HepG2 (cell line): Measurements from ENCODE around the gene MAPK4. TPM values are rescaled to one million over a fixed set of nuclear protein-coding genes. Genes with fewer than 3 reads are reported as not detected.
A peak's percentile ranks its signal among the peaks of the same experiment; 100 is the strongest.

Experiments used
- ATF1 ChIP-seq: IDR thresholded peaks from 2 replicates; pipeline ENCODE4 v1.6.1; 2016; ENCODE audit warnings: mild to moderate bottlenecking, control low read depth
- CENPT ChIP-seq: sonication (generic); formaldehyde crosslinking; IDR thresholded peaks from 2 replicates; pipeline ENCODE4 v1.8.0; 2022; ENCODE audit warnings: low read depth, mild to moderate bottlenecking, moderate library complexity, missing genetic modification reagents
- CREB3 ChIP-seq: sonication (generic); formaldehyde crosslinking; IDR thresholded peaks from 2 replicates; pipeline ENCODE4 v1.5.0; 2020; ENCODE audit warnings: missing genetic modification reagents
- FOSL2 ChIP-seq: sonication (generic); formaldehyde crosslinking; IDR thresholded peaks from 2 replicates; pipeline ENCODE4 v1.4.0; 2020; ENCODE audit warnings: missing genetic modification reagents
- GFI1 ChIP-seq: sonication (generic); formaldehyde crosslinking; IDR thresholded peaks from 2 replicates; pipeline ENCODE4 v1.5.0; 2020; ENCODE audit warnings: missing genetic modification reagents, mild to moderate bottlenecking, borderline replicate concordance
- IKZF1 ChIP-seq: fragments of 450-650 bp; IDR thresholded peaks from 2 replicates; pipeline ENCODE4 v1.7.1; 2016
- KAT2B ChIP-seq: fragments of 150-350 bp; IDR thresholded peaks from 2 replicates; pipeline ENCODE4 v1.6.1; 2014; ENCODE audit warnings: low read depth, low read length, borderline replicate concordance
- MED8 ChIP-seq: sonication (generic); formaldehyde crosslinking; IDR thresholded peaks from 2 replicates; pipeline ENCODE4 v1.8.1; 2023; ENCODE audit warnings: mild to moderate bottlenecking, missing genetic modification reagents; ENCODE audit not compliant: insufficient replicate concordance
- RARG ChIP-seq: sonication (generic); formaldehyde crosslinking; IDR thresholded peaks from 2 replicates; pipeline ENCODE4 v1.4.0; 2020; ENCODE audit warnings: low read depth, mild to moderate bottlenecking, missing genetic modification reagents
- SOX13 ChIP-seq, 3 experiments: fragments of 450-650 bp in 1 of 3; sonication (generic) in 1 of 3; formaldehyde crosslinking in 1 of 3; IDR thresholded peaks in 2 of 3; conservative IDR thresholded peaks in 1 of 3; 2 replicates each; pipeline versions ENCODE4 v1.5.0 to v1.6.1; 2016 to 2020; ENCODE audit warnings: antibody characterized with exemption in 1 of 3, mild to moderate bottlenecking in 1 of 3, missing compliant biosample characterization in 1 of 3, missing genetic modification reagents in 1 of 3, moderate library complexity in 1 of 3
- TBL1XR1 ChIP-seq: fragments of 150-350 bp; IDR thresholded peaks from 2 replicates; pipeline ENCODE4 v1.6.1; 2014; ENCODE audit warnings: borderline replicate concordance, low read length; ENCODE audit not compliant: partially characterized antibody
- ZFAT ChIP-seq: sonication (generic); formaldehyde crosslinking; conservative IDR thresholded peaks from 2 replicates; pipeline ENCODE4 v1.8.1; 2023; ENCODE audit warnings: missing genetic modification reagents, inconsistent platforms
- ZFP1 ChIP-seq: IDR thresholded peaks from 2 replicates; pipeline ENCODE4 v1.6.1; 2016
- ZKSCAN8 ChIP-seq: IDR thresholded peaks from 2 replicates; pipeline ENCODE4 v1.6.1; 2016; ENCODE audit warnings: borderline replicate concordance, missing genetic modification reagents, missing compliant biosample characterization
- ZNF577 ChIP-seq: sonication (generic); formaldehyde crosslinking; IDR thresholded peaks from 2 replicates; pipeline ENCODE4 v1.4.0; 2020; ENCODE audit warnings: mild to moderate bottlenecking, low read depth, missing genetic modification reagents, borderline replicate concordance
- polyA plus RNA-seq, 8 experiments: library from polyadenylated mRNA; depleted of rRNA in 3 of 8; stranded (reverse) in 7 of 8; unstranded in 1 of 8; fragments of >200 nt; fragmentation: Illumina TruSeq in 4 of 8; extraction: Trizol in 4 of 8; gene quantifications; 2 replicates each; pipeline versions ENCODE4 v1.2.1 to v1.2.3, GENCODE V29; 2011 to 2016; ENCODE audit warnings: low read depth in 4 of 8, missing spikeins in 1 of 8, mixed read lengths in 1 of 8; ENCODE audit not compliant: insufficient read depth in 1 of 8
- total RNA-seq, 5 experiments: library from RNA; depleted of rRNA; stranded (reverse); fragments of >200 nt; fragmentation: Illumina TruSeq; extraction: Trizol; gene quantifications; 2 replicates each; pipeline ENCODE4 v1.2.3, GENCODE V29; 2016; ENCODE audit warnings: low read depth in 1 of 5
- TF ChIP-seq, protein P1 (sequence below), 2 experiments: IDR thresholded peaks; 2 replicates each; pipeline ENCODE4 v1.6.1; 2011 to 2012; ENCODE audit warnings: low read length in 2 of 2, borderline replicate concordance in 1 of 2, low read depth in 1 of 2, mild to moderate bottlenecking in 1 of 2, moderate library complexity in 1 of 2
- TF ChIP-seq, protein P2 (sequence below): sonication (generic); formaldehyde crosslinking; IDR thresholded peaks from 2 replicates; pipeline ENCODE4 v1.4.0; 2020; ENCODE audit warnings: mild to moderate bottlenecking, missing genetic modification reagents

MAPK4 gene
- total and polyA plus RNA-seq, 2 of the 13 experiments (the other 11 are each of a cell fraction or from before 2014, with no cell fraction given): not detected

DNA sequence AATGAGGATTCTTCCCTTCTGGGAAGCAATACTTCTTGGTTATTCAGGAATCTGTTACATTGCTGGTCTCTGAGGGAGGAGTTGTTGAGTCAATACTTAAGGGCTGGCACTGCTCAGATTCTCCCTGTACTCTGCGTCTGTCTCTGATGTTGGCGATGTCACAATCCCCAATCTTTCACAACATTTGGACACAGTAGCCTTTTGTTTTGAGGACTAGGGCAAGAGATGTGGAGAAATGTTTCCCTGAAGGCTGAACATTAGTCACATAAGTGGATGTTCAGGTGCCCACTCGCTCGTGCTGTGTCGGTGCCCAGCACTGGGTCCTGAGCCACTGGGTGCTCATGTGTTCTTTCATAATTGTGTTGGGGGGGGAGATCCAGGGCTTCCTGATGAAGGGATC is 55.0 kb downstream of the MAPK4 start (continued):
- TF ChIP-seq, protein P1, sequence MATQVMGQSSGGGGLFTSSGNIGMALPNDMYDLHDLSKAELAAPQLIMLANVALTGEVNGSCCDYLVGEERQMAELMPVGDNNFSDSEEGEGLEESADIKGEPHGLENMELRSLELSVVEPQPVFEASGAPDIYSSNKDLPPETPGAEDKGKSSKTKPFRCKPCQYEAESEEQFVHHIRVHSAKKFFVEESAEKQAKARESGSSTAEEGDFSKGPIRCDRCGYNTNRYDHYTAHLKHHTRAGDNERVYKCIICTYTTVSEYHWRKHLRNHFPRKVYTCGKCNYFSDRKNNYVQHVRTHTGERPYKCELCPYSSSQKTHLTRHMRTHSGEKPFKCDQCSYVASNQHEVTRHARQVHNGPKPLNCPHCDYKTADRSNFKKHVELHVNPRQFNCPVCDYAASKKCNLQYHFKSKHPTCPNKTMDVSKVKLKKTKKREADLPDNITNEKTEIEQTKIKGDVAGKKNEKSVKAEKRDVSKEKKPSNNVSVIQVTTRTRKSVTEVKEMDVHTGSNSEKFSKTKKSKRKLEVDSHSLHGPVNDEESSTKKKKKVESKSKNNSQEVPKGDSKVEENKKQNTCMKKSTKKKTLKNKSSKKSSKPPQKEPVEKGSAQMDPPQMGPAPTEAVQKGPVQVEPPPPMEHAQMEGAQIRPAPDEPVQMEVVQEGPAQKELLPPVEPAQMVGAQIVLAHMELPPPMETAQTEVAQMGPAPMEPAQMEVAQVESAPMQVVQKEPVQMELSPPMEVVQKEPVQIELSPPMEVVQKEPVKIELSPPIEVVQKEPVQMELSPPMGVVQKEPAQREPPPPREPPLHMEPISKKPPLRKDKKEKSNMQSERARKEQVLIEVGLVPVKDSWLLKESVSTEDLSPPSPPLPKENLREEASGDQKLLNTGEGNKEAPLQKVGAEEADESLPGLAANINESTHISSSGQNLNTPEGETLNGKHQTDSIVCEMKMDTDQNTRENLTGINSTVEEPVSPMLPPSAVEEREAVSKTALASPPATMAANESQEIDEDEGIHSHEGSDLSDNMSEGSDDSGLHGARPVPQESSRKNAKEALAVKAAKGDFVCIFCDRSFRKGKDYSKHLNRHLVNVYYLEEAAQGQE (IDR thresholded peaks at IDR 0.05; ENCODE audit: borderline replicate concordance in 1 of 2, low read depth in 1 of 2, low read length in 2 of 2): 0 out of 4 replicates have a peak, but pooled peaks of 1 of the 2 experiments have one; percentile 21
- TF ChIP-seq TBL1XR1 (no peak), FOSL2 (peak; percentile 84), MED8 (CRISPR knock-in tag) (no peak), ZKSCAN8 (CRISPR knock-in tag) (peak; percentile 59; the same call in 1 of the 2 replicates), ZFAT (no peak), CREB3 (CRISPR knock-in tag) (no peak), GFI1 (CRISPR knock-in tag) (no peak), RARG (CRISPR knock-in tag) (no peak), IKZF1 (no peak), ZNF577 (CRISPR knock-in tag) (no peak), SOX13 (IDR thresholded peaks at IDR 0.05) (peak; percentile 74), SOX13 (CRISPR knock-in tag; conservative IDR thresholded peaks at IDR 0.05 in 1 of 2, IDR thresholded peaks at IDR 0.05 in 1 of 2) (peak in 1 of 2 experiments; percentile 91; a peak in 2 of 4 replicates), CENPT (no peak), ATF1 (CRISPR knock-in tag) (no peak; the same call in 1 of the 2 replicates), ZFP1 (CRISPR knock-in tag) (no peak), KAT2B (no peak)
- TF ChIP-seq, protein P2, sequence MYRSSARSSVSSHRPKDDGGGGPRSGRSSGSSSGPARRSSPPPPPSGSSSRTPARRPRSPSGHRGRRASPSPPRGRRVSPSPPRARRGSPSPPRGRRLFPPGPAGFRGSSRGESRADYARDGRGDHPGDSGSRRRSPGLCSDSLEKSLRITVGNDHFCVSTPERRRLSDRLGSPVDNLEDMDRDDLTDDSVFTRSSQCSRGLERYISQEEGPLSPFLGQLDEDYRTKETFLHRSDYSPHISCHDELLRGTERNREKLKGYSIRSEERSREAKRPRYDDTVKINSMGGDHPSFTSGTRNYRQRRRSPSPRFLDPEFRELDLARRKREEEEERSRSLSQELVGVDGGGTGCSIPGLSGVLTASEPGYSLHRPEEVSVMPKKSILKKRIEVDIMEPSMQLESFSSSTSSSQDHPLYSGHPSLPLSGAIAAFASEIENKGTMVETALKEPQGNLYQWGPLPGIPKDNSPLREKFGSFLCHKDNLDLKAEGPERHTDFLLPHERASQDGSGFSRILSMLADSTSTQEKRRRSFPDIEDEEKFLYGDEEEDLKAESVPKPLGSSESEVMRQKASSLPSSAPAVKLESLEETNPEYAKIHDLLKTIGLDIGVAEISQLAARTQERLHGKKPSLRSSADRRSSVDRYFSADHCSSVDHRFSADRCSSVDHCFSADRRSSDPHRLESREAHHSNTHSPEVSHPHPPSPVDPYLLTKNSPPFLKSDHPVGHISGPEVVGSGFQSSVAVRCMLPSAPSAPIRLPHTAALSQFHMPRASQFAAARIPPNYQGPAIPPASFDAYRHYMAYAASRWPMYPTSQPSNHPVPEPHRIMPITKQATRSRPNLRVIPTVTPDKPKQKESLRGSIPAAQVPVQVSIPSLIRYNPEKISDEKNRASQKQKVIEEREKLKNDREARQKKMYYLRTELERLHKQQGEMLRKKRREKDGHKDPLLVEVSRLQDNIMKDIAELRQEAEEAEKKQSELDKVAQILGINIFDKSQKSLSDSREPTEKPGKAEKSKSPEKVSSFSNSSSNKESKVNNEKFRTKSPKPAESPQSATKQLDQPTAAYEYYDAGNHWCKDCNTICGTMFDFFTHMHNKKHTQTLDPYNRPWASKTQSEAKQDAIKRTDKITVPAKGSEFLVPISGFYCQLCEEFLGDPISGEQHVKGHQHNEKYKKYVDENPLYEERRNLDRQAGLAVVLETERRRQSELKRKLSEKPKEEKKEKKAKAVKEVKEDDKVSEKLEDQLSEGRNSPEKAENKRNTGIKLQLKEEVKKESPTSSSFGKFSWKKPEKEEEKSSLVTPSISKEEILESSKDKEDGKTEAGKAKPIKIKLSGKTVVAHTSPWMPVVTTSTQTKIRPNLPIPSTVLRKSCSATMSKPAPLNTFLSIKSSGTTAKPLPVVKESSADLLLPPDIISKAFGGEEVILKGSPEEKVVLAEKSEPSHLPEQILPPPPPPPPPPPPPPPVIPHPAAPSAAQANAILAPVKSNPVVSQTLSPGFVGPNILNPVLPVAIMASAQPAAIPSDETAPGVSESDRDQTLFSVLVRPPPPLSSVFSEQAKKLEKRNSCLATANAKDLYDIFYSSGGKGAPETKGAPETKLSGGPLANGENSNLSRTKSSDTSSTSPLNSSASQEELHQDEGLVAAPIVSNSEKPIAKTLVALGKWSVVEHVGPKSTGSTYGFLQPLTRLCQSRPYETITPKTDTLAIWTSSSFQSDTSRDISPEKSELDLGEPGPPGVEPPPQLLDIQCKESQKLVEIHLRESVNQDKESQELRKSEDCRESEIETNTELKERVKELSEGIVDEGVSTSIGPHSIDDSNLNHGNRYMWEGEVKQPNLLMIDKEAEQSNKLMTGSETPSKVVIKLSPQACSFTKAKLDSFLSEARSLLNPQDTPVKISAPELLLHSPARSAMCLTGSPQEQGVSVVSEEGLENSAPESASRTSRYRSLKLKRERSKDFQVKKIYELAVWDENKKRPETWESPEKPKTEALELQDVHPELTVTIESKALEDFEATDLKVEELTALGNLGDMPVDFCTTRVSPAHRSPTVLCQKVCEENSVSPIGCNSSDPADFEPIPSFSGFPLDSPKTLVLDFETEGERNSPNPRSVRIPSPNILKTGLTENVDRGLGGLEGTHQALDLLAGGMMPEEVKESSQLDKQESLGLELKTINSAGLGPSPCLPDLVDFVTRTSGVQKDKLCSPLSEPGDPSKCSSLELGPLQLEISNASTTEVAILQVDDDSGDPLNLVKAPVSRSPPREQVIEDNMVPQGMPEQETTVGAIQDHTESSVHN (CRISPR knock-in tag): no peak
